Activated CD4-positive, alpha-beta T cell treated with anti-CD3 and anti-CD28 coated beads, Interleukin-2, amount 50 U/mL, for 4 hours (primary cell): ENCODE data around the gene RTP5.
"Not testable (repeated sequence)": the region's sequence is repeated elsewhere in the genome, so short reads cannot be mapped to it uniquely, and the experiment has no call there.

Experiments
- DNase-seq, 2 experiments: peaks; one replicate each; pipeline ENCODE4 v3.0.0-alpha.2; 2020

The RTP5 gene

GRCh38 chr2:241871538-241872312 lies 2.2 kb downstream of the RTP5 start:
- DNase-seq: no peak

DNA sequence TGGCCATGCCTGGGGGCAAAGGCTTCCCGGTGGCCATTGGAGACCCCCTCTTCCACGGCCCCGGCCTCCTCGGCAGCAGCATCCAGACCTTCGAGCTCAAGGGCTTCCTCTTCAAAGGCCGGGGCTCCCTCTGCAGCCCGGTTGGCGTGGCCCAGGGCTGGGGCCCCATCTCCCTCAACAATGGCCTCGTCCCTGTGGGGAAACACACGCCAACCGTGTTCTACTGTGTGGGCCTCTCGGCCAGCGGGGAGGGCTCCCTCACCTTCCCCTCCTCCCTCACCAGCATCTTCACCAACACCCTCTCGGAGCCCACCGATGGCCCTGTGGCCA lies 2.7 kb downstream of the RTP5 start:
- no peak for DNase-seq

DNA sequence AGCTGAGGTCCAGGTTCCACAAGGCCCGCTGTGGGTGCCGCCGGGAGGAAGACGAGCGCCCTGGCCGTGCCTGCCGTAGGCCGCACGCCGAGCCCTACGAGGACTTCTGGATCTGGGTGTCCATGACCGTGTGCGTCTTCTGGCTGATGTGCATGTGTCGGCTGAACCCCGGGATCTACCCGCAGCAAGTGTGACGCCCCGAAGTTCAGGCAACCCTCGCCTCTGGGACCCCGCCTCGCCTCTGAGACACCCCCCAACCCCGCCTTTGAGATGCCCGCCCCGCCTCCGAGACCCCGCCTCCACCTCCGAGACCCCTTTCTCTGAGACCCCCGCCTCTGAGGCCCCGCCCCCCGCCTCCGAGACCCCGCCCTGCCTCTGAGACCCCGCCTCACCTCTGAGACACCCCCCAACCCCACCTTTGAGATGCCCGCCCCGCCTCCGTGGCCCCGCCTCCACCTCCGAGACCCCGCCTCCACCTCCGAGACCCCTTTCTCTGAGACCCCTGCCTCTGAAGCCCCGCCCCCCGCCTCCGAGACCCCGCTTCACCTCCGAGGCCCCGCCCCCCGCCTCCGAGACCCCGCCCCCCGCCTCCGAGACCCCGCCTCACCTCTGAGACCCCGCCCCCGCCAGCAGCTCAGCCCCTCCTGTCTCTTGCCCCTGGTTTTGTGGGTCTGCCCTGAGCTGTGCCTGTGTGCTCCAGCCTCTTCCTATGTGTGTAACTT lies 3.7 kb downstream of the RTP5 start:
- DNase-seq: no peak

DNA sequence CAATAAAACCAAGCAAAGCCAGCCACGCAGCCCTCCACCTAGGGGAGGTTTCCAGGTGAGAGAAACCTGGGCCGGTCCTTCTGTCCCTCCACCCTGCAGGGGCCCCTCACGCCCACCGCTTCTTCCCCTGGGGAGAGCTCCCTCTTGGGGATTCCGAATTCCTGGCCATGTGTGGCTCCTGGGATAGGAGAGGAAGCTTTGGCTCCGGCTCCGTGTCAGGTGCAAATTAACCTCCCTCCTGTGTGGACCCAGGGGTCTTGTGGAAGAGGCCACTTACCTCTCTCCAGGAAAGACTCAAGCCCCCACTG lies 4.2 kb downstream of the RTP5 start:
- DNase-seq: no peak

- DNase-seq: no peak
These were observed 4.9 kb downstream of the RTP5 start for GRCh38 chr2:241874277-241874925.

GRCh38 chr2:241875754-241876527 lies 6.4 kb downstream of the RTP5 start:
- DNase-seq: not testable (repeated sequence)

- no peak for DNase-seq
These were observed 7.1 kb downstream of the RTP5 start for GRCh38 chr2:241876528-241877196.

GRCh38 chr2:241877197-241877685 lies 7.7 kb downstream of the RTP5 start:
- no peak for DNase-seq

DNA sequence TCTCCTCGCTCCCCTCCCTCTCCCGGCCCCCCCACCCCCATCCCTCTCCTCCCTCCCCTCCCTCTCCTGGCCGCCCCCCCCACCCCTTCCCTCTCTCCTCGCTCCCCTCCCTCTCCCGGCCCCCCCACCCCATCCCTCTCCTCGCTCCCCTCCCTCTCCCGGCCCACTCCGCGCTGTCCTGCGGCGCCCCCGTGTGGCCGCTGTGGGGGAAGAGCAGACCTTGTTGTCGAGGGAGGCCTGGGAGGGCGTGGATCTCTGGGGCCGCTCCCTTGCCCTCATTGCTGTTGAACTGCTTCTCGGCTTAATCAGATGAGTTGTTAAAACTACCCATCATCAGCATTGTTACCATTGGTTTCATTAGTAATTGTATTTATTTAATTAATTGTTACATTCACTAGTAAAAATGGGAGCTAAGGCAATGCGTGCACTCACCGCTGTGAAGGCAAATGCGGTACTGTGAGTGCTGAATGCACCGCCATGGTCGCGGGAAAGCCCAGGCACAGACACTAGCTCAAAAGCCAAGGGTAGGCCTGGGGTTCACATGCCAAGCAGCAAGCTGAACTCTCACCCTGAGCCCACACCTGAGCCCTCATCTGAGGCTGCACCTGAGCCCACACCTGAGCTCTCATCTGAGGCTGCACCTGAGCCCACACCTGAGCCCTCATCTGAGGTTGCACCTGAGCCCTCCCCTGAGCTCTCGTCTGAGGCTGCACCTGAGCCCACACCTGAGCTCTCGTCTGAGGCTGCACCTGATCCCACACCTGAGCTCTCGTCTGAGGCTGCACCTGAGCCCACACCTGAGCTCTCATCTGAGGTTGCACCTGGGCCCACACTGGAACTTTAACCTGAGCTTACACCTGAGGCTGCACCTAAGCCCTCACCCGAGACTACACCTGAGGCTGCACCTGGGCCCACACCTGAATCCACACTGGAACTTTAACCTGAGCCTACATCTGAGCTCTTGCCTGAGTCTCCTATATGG lies 8.8 kb downstream of the RTP5 start:
- peak; percentile 66 to 73 for DNase-seq

DNA sequence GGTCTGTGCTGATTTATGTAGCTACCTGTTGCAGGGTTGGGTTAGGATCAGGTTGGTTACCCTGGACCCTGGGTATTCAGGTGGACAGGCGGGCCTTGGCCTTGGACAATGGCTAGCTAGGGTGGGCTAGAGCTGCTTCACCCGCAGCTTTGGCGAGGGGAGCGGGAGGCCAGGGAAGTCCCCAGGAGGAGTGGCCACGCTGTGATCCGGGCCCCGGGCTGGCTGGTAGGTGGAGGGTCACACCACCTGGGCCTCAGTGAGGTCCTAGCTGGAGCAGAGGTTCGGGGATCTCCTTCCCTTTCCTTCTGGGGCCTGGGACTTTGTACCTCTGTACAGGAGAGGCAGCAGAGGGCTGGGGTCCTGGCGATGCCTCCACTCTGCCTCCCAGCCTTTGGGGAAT lies 9.8 kb downstream of the RTP5 start:
- DNase-seq: no peak

- DNase-seq: no peak
These were observed 11.0 kb downstream of the RTP5 start for GRCh38 chr2:241880311-241881073.

- peak; percentile 59 to 67 for DNase-seq
These were observed 12.6 kb downstream of the RTP5 start for GRCh38 chr2:241882091-241882625.

- DNase-seq: no peak
These were observed 15.4 kb downstream of the RTP5 start for GRCh38 chr2:241884951-241885290.

DNA sequence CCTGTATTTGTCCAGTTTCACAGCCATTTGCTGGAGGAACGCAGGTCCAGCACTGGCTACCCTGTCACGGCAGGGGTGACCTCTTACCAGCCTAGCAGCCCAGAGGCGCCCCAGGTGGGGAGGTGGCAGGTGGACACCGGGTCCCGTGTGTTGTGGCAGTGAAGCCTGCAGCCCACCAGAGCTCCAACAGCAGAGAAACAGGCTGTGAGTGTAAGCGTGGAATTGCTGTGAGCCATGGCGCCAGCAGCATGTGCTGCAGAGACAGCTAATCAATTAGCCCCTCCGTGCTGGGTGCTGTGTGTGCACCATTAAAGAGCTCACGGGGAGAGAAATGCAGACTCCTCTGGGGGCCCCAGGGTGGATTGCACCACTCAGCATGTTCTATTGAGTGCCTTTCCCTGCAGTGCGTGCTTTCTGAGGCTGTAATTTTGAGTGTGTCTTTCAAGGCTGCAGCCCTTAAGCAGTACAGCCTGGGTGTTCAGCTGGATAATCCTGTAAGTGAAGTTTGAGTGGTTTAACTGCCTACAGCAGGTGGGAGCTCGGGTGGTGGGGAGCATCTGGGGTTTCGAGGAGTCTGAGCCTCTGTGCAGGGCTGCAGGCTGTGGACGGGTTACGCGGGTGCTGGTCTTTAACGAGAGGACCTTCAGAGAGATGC lies 15.9 kb downstream of the RTP5 start:
- DNase-seq: no peak

GRCh38 chr2:241885946-241886643 lies 16.6 kb downstream of the RTP5 start:
- DNase-seq: no peak

DNA sequence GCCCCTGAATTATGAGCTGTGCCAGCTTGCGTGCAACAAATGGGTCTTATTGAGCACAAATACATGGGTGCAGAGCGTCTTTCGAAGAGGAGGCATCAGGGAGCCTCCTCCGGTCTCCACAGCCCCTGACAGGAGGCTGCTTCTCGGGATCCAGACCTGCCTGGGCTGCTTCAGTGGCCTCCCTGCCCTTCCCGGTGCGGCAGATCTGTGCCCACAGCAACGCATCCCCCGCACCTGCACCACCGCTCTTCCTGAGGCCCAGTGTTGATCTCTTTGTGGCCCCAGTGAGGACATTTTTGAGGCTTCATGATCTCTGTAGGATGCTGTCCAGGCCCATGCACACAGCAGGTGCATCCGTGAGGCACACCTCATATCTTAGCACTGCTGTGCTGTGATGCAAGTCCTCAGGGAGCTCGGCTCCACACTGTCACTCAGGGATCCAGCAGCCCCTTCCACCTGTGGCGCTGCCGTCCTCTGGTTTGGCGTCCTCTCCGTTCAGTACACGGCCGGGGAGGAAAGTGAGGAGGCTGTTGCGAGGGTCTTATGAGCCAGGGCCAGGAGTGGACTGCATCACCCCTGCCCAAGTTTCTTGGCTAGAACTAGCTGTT lies 17.4 kb downstream of the RTP5 start:
- DNase-seq: no peak

- DNase-seq: no peak
These were observed 18.4 kb downstream of the RTP5 start for GRCh38 chr2:241887806-241888522.

DNA sequence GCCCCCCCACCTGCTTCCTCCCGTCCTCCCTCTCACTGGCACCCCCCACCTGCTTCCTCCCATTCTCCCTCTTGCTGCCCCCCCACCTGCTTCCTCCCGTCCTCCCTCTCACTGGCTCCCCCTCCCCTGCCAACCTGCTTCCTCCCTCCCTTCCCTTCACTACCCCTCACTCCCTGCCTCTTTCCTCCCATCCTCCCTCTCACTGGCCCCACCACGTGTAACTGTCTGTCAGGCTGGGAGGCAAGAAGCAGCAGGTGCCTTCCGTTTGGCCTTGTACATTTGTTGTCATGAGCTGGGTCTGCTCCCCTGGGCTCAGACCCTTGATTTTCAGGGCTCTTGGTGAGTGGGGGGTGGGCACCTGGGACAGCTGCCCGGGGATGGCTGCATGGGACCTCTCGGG lies 19.1 kb downstream of the RTP5 start:
- DNase-seq: no peak
